Peyer's patch (tissue), 4 donors: ENCODE results near the gene TSPAN17. TPM values are rescaled to one million over a fixed set of nuclear protein-coding genes. Genes with fewer than 3 reads are reported as not detected.
A peak's percentile ranks its signal among the peaks of the same experiment; 100 is the strongest.

Experiments used
- DNase-seq, 3 donors: peaks; one replicate each; pipeline ENCODE4 v3.0.0-alpha.2; 2017 to 2019
- H3K27ac ChIP-seq, 4 donors: fragments of 200-600 bp; sonication (generic); one replicate each; pipeline ENCODE4 v1.5.1; 2016 to 2019
- H3K27me3 ChIP-seq, 2 donors: fragments of 200-600 bp; sonication (generic); one replicate each; pipeline ENCODE4 v1.5.1; 2019
- H3K36me3 ChIP-seq, 3 donors: fragments of 200-600 bp; sonication (generic); one replicate each; pipeline ENCODE4 v1.5.1; 2016 to 2019
- H3K4me1 ChIP-seq, 4 donors: fragments of 200-600 bp; sonication (generic); one replicate each; pipeline ENCODE4 v1.5.1; 2016 to 2019
- H3K4me3 ChIP-seq, 4 donors: fragments of 200-600 bp; sonication (generic); 1 replicate in 3 of 4; 2 replicates in 1 of 4; pipeline ENCODE4 v1.5.1; 2016 to 2019; ENCODE audit warnings: mild to moderate bottlenecking in 1 of 4
- H3K9me3 ChIP-seq, 4 donors: fragments of 200-600 bp; sonication (generic); one replicate each; pipeline ENCODE4 v1.5.1; 2016 to 2019; ENCODE audit warnings: mild to moderate bottlenecking in 1 of 4
- CTCF ChIP-seq, 6 experiments: fragments of 450-650 bp in 4 of 6; fragments of 200-600 bp in 2 of 6; sonication (generic) in 1 of 6; IDR thresholded peaks; one replicate each; pipeline ENCODE4 v1.5.1; 2017 to 2019; ENCODE audit warnings: antibody characterized with exemption in 6 of 6, mild to moderate bottlenecking in 3 of 6, moderate library complexity in 1 of 6
- POLR2A ChIP-seq, 2 donors: fragments of 450-650 bp; IDR thresholded peaks; one replicate each; pipeline ENCODE4 v1.5.1; 2017; ENCODE audit warnings: antibody characterized with exemption in 2 of 2, mild to moderate bottlenecking in 2 of 2, moderate library complexity in 2 of 2
- total RNA-seq, 4 donors: library from RNA; depleted of rRNA; stranded (reverse); fragments of >200 nt; gene quantifications; one replicate each; pipeline ENCODE4 v1.1.0, GENCODE V29; 2016

Gene TSPAN17
- total RNA-seq, 4 donors from 2014 or later, result 25.4 to 33.8 (median 28.7) TPM

GRCh38 chr5:176624142-176624541 lies 23.1 kb upstream of the TSPAN17 start:
- H3K4me3 ChIP-seq, result no peak overlapping the region
- H3K9me3 ChIP-seq, result no peaks in the 10 kb centered on the region
- TF ChIP-seq CTCF (IDR thresholded peaks at IDR 0.05) (no peak), POLR2A (IDR thresholded peaks at IDR 0.05) (no peak)
- no peak for DNase-seq
- H3K27me3 ChIP-seq, result peaks cover 0 to 44% of the 10 kb centered on the region in 2 donors
- H3K4me1 ChIP-seq, result peaks cover 0 to 17% (median 7%) of the 10 kb centered on the region in 4 donors
- H3K27ac ChIP-seq, result no peak overlapping the region
- no peaks in the 10 kb centered on the region for H3K36me3 ChIP-seq

DNA sequence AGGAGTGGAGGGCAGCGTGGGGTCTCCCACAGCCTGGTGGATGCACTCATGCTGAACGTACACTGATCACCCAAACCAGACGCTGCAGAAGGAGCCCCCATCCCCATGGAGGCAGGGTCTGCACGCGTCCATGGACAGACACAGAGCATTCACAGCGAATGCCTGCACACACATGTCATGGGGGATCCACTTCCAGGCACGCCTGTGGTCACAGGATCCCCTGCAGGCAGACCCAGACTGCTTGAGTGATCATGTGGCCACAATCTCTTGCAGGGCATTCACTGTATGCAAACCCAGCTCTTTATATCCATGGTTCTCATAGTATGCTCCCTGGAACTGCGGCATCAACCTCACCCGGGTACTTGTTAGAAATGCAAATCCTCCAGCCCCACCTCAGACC lies 22.3 kb upstream of the TSPAN17 start:
- DNase-seq, result no peak
- Histone ChIP-seq H3K4me3 (no peak overlapping the region), H3K27me3 (peaks cover 0 to 44% of the 10 kb centered on the region in 2 donors), H3K27ac (no peak overlapping the region), H3K9me3 (no peaks in the 10 kb centered on the region), H3K36me3 (no peaks in the 10 kb centered on the region), H3K4me1 (peaks cover 0 to 17% (median 9%) of the 10 kb centered on the region in 4 donors)
- TF ChIP-seq POLR2A (IDR thresholded peaks at IDR 0.05), result no peak
- no peak for TF ChIP-seq CTCF (IDR thresholded peaks at IDR 0.05)

DNA sequence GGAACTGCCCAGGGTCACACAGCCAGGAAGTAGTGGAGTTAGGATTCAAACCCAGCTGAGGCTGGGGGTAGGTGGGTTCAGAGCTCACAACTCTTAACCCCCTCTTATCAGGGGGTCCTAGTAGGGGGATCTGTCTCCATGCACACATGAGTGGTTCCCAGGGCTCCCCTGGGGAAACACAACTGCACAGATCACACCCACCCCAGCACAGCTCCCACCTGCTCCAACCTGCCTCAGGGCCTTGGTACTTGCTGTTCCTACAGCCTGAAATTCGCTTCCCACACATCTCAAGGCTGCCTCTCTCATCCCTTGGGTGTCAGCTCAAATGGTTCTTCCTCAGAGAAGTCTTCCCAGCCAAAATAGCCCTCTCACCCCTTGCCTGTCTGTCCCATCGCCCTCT lies 21.8 kb upstream of the TSPAN17 start:
- no peak for DNase-seq
- Histone ChIP-seq H3K27ac (no peak overlapping the region), H3K4me3 (no peak overlapping the region), H3K27me3 (peaks cover 0 to 44% of the 10 kb centered on the region in 2 donors), H3K4me1 (peaks cover 0 to 17% (median 9%) of the 10 kb centered on the region in 4 donors), H3K36me3 (no peaks in the 10 kb centered on the region), H3K9me3 (no peaks in the 10 kb centered on the region)
- TF ChIP-seq POLR2A (IDR thresholded peaks at IDR 0.05) (no peak), CTCF (IDR thresholded peaks at IDR 0.05) (no peak)

DNA sequence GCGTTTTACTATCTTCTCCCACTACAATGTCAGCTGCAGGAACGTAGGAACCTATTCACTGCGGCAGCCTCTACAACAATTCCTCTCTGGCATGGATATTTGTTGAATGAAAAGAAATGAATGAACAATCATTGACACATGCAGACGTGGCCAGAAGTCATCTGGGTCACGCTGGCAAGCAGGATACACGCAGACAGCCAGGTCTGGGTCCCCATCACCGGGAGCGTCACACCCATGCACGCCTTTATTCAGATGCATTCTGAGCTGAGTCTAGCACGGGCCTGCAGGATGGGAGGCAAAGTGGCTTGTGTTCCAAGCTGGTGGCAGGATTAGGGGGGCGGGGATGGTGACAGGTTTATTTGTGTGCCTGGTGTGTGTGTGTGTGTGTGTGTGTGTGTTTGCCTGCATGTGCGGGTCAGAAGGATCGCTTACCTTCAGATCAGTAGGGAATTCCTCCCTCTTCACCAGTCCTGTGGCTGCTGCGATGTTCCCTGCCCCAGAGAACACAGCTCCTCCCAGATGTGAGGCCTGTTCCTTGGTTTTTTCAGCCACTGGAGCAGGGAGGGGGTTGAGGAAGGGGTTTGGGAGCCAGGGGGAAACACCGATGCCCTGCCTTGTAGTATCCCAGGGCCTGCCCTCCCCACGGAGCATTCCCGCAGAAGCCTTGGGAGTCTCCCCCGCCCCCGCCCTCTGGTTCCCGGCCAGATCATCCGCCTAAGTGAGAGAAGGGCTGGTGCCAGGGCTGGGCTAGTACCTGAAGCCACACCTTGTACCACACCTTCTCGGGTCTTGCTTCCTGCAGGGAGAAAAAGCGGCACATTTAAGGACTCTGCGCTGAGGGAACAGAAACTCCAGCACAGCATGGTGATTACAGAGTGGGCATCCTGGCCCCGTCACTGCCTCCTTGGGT lies 21.1 kb upstream of the TSPAN17 start:
- Histone ChIP-seq H3K9me3 (no peaks in the 10 kb centered on the region), H3K27me3 (peaks cover 0 to 45% of the 10 kb centered on the region in 2 donors), H3K27ac (no peak overlapping the region), H3K4me3 (no peak overlapping the region), H3K4me1 (peaks cover 0 to 17% (median 9%) of the 10 kb centered on the region in 4 donors), H3K36me3 (no peaks in the 10 kb centered on the region)
- TF ChIP-seq CTCF (IDR thresholded peaks at IDR 0.05) (no peak), POLR2A (IDR thresholded peaks at IDR 0.05) (no peak)
- DNase-seq, result peak in 1 of 3 donors; percentile 62

- TF ChIP-seq CTCF (IDR thresholded peaks at IDR 0.05) (no peak), POLR2A (IDR thresholded peaks at IDR 0.05) (no peak)
- Histone ChIP-seq H3K9me3 (no peaks in the 10 kb centered on the region), H3K4me1 (peaks cover 0 to 17% (median 9%) of the 10 kb centered on the region in 4 donors), H3K27ac (no peak overlapping the region), H3K27me3 (peaks cover 0 to 43% of the 10 kb centered on the region in 2 donors), H3K36me3 (no peaks in the 10 kb centered on the region), H3K4me3 (no peak overlapping the region)
- DNase-seq, result no peak
These were observed 20.4 kb upstream of the TSPAN17 start for GRCh38 chr5:176626876-176627236.
